Upper lobe of right lung (tissue), 1 donor: Measurements from ENCODE around the gene LTBP2. TPM values are rescaled to one million over a fixed set of nuclear protein-coding genes. Genes with fewer than 3 reads are reported as not detected.

ENCODE experiments used
- ATAC-seq: fragments of 200-7000 bp; cut with Tn5 transposase; one replicate; pipeline ENCODE4 v1.9.1; 2020; ENCODE audit warnings: mild to moderate bottlenecking, moderate library complexity
- DNase-seq: peaks from one replicate; pipeline ENCODE4 v3.0.0-alpha.2; 2020
- H3K27ac ChIP-seq: fragments of 200-600 bp; one replicate; pipeline ENCODE4 v1.8.0; 2022
- H3K27me3 ChIP-seq: fragments of 200-600 bp; one replicate; pipeline ENCODE4 v1.8.0; 2022; ENCODE audit warnings: mild to moderate bottlenecking
- H3K36me3 ChIP-seq: fragments of 200-600 bp; one replicate; pipeline ENCODE4 v1.8.0; 2022
- H3K4me1 ChIP-seq: fragments of 200-600 bp; one replicate; pipeline ENCODE4 v1.8.0; 2022
- H3K4me3 ChIP-seq: fragments of 200-600 bp; one replicate; pipeline ENCODE4 v1.8.0; 2022; ENCODE audit warnings: mild to moderate bottlenecking
- H3K9me3 ChIP-seq: fragments of 200-600 bp; one replicate; pipeline ENCODE4 v1.8.0; 2022
- intact Hi-C: fragments of 100-400 bp; cut with DNase I; formaldehyde crosslinking; loops from one replicate; pipeline ENCODE4 v1.11.0; 2022
- total RNA-seq: library from RNA; stranded (reverse); fragmentation: NEBNext Ultra II Directional; extraction: Animal tissue kit (Norgen Biotek cat#: 25700); gene quantifications from one replicate; pipeline ENCODE4 v1.2.1, GENCODE V29; 2021
- TF ChIP-seq, protein P1 (sequence below): fragments of 200-600 bp; IDR thresholded peaks from one replicate; pipeline ENCODE4 v1.8.0; 2022; ENCODE audit warnings: antibody characterized with exemption
- donor health status: DM: no; HTN: yes; CAD: no; lungs with severe emphysema.

LTBP2 gene
- total RNA-seq, 1 donor from 2014 or later: 117 TPM

DNA sequence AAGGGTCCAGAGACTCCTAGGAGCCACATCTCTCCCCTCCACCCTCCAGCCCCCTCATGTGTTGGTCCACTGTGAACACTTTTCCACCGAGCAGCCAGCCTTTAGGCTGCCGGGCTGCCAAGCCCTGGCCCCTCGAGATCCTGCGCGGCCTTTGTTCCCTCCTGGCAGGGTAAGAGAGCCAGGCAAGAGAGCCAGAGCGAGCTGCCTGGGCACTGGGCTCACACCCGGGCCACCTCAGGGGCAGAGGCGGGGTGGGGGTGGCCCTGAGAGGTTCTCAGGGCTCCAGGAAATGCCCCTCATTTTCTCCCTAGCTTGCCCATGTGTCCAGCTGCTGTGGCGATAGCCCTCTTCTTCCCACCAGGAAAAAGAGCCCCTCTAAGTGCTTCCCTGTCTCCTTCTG lies 44.8 kb downstream of the LTBP2 start:
- no peaks in the 10 kb centered on the region for H3K9me3 ChIP-seq
- ATAC-seq: no peak
- no peak overlapping the region for H3K4me3 ChIP-seq
- peaks cover 44% of the 10 kb centered on the region for H3K4me1 ChIP-seq
- H3K27ac ChIP-seq: peak overlapping the region; percentile 70
- DNase-seq: no peak
- intact Hi-C loops: no loop called here
- H3K36me3 ChIP-seq: no peaks in the 10 kb centered on the region
- no peaks in the 10 kb centered on the region for H3K27me3 ChIP-seq
- TF ChIP-seq, protein P1, sequence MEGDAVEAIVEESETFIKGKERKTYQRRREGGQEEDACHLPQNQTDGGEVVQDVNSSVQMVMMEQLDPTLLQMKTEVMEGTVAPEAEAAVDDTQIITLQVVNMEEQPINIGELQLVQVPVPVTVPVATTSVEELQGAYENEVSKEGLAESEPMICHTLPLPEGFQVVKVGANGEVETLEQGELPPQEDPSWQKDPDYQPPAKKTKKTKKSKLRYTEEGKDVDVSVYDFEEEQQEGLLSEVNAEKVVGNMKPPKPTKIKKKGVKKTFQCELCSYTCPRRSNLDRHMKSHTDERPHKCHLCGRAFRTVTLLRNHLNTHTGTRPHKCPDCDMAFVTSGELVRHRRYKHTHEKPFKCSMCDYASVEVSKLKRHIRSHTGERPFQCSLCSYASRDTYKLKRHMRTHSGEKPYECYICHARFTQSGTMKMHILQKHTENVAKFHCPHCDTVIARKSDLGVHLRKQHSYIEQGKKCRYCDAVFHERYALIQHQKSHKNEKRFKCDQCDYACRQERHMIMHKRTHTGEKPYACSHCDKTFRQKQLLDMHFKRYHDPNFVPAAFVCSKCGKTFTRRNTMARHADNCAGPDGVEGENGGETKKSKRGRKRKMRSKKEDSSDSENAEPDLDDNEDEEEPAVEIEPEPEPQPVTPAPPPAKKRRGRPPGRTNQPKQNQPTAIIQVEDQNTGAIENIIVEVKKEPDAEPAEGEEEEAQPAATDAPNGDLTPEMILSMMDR: no peak

DNA sequence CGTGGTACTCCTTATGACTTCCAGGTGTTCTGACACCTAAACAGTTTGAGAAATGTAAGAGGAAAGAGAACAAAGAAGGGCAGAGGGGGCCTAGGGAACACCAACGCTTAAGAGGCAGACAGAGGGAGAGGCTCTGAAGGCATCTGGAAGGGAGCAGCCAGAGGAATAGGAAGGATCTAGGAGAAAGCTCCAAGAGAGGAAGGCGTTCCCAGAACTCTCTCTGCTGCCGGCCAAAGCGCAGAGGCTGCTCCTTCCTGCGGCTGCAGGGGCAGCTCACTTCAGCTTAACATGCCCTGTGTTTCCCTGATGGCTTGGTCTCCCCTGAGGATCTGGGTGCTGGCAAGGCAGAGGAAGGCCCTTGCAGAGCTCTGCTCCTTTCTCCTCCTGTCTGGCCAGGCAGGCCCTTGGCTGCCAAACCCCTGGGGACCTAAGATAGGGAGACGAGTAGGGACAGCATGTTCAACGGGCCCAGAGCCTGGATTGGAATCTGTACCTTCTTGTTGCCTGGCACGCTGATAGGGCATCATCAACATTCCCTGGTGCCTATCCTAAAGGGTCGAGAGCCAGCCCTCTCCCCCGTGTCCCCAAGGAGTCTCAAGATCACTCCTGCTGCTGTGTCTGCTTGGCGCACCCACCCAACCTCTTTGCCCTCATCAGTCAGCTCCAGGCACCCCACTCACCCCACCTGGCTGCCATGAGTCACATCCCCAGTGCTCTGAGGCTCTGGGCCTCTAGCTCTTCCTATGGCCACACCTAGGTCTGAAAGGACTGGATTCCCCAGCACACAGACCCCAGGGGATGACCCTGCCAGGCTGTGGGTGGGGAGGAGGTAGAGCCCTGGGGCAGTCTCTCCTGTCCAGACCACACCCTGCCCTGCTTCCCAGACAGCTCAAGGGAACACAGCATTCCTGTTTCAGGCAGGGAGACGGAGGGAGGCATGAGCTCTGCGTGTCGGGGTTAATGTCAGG lies 45.6 kb downstream of the LTBP2 start:
- Histone ChIP-seq H3K27ac (peak overlapping the region; percentile 70), H3K36me3 (no peaks in the 10 kb centered on the region), H3K4me1 (peaks cover 38% of the 10 kb centered on the region), H3K9me3 (no peaks in the 10 kb centered on the region), H3K4me3 (no peak overlapping the region), H3K27me3 (no peaks in the 10 kb centered on the region)
- intact Hi-C loops: no loop called here
- ATAC-seq: no peak
- TF ChIP-seq, protein P1: no peak
- DNase-seq: no peak

DNA sequence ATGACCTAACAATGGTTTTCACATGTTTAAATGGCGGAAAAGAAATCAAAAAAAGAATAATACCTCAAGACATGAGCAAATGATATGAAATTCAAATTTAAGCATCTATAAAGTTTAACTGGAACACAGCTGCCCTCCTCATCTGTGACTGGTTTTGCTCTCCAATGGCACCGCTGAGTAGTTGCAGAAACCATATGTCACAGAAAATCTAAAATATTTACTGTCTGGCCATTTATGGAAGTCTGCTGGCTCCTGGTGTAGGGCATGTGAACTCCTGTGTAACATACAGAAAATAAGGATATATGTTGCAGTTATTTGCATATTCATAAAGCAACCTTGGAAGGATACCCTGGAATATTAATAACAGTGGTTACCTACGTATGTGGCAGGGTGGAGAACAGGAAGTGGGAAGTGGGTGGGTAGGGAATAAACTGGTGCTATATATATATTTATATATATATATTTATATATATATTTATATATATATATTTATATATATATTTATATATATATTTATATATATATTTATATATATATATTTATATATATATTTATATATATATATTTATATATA lies 48.4 kb downstream of the LTBP2 start:
- Histone ChIP-seq H3K36me3 (no peaks in the 10 kb centered on the region), H3K4me3 (peak overlapping the region; percentile 10), H3K27ac (peak overlapping the region; percentile 48), H3K9me3 (no peaks in the 10 kb centered on the region), H3K27me3 (no peaks in the 10 kb centered on the region), H3K4me1 (peaks cover 15% of the 10 kb centered on the region)
- DNase-seq (no peak), ATAC-seq (no peak)
- TF ChIP-seq, protein P1: no peak
- intact Hi-C loops: no loop called here

DNA sequence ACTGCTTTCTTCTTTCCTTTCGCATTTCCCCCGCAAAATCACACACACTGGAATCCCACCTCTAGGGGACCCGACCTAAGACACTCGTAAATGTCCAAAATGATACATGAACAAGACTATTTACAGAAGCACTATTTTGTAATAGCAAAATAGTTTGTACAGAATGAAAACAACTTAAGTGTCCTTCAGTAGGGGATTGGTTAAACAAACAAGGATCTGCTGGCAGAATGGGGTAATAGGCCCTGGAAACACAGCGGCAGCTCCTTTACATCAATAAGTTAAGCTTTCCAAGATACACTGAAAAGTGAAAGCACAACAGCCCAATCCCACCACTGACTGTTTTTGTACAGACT lies 48.8 kb downstream of the LTBP2 start:
- ATAC-seq (peak; percentile 69), DNase-seq (no peak)
- intact Hi-C loops: no loop called here
- Histone ChIP-seq H3K27ac (peak overlapping the region; percentile 48), H3K4me1 (peaks cover 10% of the 10 kb centered on the region), H3K27me3 (no peaks in the 10 kb centered on the region), H3K4me3 (peak overlapping the region; percentile 10), H3K36me3 (no peaks in the 10 kb centered on the region), H3K9me3 (no peaks in the 10 kb centered on the region)
- TF ChIP-seq, protein P1: no peak

DNA sequence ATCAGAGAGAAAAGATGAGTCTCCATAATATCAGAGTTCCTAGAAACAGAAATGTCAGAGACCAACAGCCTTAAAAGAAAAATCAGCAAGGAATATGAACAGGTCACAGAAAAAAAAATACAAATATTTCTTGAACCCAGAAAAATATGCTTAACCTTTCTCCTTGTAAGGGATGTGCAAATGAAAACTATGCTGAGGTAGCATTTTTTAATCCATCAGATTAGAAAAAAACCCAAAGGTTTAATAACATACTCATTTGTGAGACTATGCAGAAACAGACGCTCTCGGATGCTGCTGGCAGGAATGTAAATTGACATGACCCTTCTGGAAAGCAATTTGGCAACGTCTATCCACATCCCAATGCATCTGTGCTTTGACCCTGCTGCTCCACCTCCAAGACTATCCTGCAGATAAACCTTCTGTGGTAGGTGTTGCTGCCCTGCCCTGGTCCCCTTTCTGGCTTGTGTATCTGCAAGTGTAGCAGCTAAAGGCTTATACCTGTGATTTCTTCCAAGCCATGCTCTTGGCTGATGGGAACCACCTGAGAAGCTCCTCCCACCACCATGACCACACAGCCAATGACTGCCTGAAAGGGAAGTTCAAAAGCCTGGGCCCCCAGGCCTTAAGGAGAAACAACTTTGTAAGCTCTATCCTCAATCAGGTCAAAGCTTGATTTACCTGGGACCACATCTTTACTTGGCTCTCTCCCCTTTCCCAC lies 49.4 kb downstream of the LTBP2 start:
- Histone ChIP-seq H3K27ac (peak overlapping the region; percentile 48), H3K4me1 (peaks cover 8% of the 10 kb centered on the region), H3K27me3 (no peaks in the 10 kb centered on the region), H3K4me3 (no peak overlapping the region), H3K9me3 (no peaks in the 10 kb centered on the region), H3K36me3 (no peaks in the 10 kb centered on the region)
- intact Hi-C loops: no loop called here
- peak; percentile 72 for ATAC-seq
- TF ChIP-seq, protein P1: no peak
- no peak for DNase-seq
